ENCODE measurements around the gene DEPP1. TPM values are rescaled to one million over a fixed set of nuclear protein-coding genes. Genes with fewer than 3 reads are reported as not detected.
A peak's percentile ranks its signal among the peaks of the same experiment; 100 is the strongest.

DEPP1 gene
- total RNA-seq, 1 experiment from 2014 or later = 44.2 TPM

DNA sequence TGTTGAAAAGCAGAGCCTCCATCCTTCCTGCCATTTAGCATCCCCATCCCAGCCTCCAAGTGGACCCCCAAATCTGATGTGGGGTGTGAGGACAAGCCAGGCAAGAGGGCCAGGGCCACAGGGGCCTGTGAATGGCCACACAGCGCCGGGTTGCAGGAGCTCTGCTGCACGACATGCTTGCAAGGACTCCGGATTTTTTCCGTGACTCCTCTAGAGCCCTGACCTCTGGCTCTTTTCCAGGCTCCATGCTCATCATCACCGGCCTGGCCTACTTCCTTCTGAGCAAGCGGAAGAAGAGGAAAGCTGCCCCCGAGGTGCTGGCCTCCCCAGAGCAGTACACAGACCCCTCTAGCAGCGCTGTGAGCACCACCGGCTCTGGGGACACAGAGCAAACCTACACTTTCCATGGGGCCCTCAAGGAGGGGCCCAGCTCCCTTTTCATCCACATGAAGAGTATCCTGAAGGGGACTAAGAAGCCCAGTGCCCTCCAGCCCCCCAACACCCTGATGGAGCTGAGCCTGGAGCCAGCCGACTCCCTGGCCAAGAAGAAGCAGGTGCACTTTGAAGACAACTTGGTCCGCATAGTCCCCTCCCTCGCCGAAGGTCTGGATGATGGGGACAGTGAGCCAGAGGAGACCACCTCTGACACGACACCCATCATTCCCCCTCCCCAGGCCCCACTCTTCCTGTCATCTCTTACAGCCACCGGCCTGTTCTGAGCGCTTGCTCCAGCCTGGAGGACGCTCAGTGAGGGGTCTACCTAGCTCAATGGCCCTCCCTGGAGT is 44.0 kb downstream of the DEPP1 start:
- DNase-seq (ENCODE audit: low spot score) = no peak

DNA sequence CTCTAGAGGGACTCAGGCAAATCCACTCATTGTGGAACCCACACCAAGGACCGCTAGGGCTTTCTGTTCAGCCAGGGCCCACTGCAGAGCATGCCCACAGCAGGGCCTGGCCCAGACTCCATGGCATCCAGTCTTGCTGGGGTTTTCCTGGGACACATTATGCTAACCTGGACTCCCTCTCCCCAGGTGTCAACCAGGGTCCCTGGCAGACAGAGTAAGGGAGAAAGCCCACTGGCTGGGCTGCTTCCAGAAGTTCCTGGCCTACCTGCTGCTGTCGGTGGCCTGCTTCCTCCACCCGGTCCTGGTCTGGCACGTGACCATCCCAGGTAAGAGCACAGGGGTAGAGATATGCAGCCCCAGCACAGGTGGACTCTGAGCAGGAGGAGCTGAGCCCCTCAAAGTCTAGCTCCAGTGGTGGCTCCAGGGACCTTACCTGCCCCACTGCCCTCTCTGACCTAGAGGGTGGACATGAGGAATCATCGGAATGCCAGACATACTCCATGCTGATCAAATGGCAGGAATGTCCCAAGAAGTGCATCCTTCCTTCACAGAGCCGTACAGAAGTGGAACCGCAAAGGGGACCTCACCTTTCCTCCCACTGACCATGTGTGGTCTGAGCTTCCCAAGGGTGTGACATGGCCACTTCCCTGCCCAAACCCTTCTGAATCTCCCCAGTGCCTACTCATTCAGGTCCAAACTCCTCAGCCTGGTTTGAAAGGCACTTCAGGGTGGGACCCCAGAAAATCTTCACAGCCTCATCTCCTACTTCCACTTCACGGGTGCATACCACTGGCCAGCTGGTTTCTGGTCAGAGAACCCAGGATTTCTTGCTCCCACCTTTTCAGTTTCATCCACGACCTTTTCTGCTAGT is 44.9 kb downstream of the DEPP1 start:
- DNase-seq (ENCODE audit: low spot score) = no peak

DNA sequence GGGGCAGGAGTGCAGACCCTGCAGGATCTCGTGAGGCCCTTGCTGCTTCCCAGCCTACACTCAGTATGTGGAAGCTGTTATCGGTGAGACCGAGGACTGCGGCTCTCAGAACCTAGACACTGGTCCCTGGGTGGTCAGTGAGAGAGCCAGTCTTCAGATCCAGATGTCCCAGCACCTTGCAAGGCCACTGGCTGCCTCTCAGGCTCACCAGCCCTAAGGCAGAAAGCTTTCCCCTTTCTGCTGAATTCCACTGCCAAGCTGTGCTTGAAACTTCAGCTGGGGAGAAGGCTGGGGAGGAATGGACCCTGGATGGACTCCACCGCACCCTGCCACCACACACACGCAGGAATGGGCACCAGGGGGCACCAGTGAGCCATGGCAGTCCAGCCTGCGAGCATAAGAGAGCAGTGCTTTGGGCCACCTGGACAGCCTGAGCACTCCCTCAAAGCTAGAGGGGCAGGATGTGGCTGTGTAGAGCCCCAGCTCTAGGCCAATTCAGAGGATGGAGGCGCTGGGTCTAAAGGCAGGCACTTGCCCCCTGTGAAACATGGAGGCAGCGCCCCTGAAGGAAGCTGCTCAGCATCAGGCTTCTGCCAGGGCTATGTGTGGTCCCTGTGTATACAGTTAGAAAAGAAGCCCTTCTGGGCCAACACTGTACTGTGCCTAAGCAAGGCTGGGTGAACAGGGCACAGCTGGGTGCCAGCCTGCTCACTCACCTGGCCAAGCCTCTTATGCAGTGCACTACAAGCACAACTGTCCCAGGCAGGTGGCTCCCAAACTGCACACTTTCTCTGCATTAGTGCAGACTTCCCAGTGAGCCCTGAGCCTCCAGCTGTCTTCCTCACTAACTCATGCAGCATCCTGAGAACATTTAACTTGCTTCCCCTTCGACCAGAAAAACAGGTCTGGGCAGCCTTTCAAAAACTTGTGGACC is 45.8 kb downstream of the DEPP1 start:
- DNase-seq (ENCODE audit: low spot score) = peak; percentile 73

DNA sequence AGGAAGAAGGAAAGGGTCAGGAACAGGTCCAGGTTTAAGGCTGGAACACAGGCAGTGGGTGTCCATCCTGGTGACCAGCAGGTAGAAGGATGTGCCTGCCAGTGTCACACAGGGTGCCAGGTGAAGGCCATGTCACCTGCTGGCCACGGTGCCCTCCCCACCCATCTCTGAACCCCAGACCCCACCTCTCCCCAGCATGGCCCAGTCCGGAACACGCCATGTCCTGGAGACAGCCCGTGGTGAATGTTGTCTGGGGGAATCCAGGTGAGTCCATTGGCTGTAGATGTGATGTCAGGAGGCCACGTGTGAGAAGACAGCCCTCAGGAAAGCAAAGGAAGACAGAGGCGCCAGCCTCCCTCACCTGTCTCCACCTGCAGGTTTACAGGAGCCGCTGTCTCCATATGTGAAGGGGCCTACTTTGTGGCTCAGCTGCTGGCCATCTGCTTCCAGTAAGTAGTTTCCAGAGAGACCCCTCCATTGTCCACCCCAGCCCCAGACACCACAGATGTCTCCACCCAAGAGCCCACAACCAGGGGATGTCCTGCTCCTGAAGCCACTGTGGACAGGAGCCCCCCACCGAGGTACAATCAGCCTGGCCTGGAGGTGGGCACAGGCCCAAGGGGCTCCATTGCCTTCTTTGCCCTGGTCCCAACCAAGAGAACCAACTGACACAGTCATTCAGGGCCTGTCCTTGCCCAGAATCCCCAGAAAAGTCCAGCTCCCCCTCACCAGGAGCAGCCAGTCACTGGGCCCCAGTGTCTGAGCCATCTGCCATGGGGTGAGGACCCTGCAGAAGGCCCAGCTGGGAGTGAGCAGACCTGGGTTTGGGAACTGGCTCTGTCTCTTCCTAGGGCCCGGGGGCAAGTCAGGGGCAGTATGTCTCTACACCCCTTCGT is 46.7 kb downstream of the DEPP1 start:
- DNase-seq (ENCODE audit: low spot score) = no peak

DNA sequence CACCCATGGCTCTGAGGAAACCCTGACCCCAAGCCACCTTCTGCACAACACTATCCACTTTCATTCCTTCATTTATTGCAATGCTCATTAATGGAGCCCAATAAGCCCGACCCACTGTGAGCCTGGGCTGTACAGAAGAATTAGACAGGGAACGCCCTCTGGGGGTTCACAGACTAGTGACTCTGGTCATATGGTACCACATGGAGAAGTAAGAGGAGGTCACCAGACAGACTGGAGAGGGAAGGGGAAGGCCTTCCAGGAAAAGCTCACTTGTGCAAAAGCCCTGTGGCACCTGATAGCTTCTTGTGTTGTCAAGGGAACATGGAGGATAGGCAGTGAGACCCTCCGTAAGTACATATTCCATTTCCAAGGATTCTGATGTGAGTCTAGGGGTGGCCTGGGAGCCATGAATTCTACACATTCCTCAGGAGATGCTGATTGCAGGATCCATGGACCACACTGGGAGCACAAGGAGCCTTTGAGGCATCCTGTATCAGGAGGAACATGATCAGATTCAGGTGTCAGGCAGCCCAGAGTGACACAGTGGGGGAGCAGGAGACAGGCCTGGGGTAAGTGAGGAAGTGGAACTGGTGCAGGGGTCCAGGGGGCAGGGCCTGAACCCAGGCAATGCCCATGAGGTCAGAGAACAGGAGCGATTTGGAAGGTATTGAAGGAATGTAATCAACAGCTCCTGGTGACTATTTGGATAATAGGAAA is 47.5 kb downstream of the DEPP1 start:
- DNase-seq (ENCODE audit: low spot score) = no peak

DNA sequence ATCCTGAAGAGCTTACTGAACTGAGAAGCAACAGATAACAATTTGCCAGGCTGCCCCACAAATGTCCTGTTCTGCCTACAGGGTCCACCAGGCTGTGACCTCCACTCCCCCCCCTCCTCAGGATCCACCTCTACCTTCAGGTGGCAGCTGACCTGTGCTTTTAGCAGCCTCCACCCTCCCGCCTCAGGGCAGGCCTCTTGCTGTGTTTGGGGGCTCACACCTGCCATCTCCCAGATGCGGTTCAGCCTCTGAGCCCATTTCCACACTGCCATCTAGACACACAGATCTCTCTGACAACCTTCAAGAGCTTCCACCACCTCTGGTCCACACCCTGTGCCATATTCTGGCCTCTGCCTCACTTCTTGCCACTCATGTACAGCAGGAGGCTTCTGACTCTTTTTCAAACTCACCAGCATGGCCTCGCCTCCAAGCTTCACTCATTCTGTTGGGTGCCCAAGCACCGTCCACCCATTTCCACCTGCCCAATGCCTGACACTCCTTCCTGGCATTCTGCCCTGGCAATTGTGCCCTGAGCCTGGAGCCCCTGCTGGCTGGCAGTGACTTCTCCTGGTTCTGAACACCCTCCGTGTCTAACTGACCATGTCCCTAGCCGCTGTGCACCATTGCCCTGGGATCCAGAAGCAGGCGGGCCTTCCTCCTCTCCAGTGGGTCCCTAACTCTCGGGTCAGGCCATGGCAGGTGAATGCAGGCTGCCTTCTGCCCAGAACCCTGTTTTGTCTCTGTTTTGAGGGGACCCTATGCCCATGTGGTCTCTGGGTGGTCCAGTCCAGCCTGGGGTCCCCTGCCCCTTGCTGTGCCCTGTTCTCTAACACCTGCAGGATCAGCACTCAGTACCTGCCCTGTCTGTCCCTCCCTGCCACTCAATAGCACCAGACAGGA is 49.0 kb downstream of the DEPP1 start:
- no peak for DNase-seq (ENCODE audit: low spot score)

DNA sequence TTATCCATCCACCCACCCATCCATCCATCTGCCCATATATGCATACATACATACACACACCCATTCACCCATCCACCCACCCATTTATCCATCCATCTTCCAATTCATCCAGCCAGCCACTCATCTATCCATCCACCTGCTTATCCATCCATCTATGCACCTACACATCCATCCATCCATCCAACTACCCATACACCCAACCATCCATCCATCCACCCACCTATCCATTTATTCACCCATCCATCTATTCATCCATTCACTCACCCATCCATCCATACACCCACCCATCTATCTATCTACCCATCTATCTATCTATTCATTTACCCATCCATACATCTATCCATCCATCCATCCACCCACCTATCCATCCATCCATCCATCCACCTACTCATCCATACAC is 50.1 kb downstream of the DEPP1 start:
- DNase-seq (ENCODE audit: low spot score) = no peak

DNA sequence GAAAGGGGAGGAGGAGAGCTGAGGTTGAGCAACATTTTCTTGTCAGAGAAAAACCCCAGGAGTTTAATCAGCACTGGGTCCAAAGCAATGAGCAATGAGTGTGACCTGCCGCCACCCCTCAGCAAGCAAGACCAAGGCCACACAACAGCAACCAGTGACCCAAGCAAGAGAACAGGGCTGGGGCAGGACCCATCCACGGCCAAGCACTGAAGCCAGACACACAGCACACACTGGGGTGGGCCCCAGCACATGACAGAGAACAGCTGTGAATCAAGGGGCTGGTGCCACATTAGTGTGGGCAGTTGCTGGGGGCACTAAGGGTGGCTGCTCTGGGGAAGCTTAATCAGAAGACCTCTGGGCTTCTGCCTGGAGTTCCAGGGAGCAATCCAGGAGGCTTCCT is 51.3 kb downstream of the DEPP1 start:
- no peak for DNase-seq (ENCODE audit: low spot score)

DNA sequence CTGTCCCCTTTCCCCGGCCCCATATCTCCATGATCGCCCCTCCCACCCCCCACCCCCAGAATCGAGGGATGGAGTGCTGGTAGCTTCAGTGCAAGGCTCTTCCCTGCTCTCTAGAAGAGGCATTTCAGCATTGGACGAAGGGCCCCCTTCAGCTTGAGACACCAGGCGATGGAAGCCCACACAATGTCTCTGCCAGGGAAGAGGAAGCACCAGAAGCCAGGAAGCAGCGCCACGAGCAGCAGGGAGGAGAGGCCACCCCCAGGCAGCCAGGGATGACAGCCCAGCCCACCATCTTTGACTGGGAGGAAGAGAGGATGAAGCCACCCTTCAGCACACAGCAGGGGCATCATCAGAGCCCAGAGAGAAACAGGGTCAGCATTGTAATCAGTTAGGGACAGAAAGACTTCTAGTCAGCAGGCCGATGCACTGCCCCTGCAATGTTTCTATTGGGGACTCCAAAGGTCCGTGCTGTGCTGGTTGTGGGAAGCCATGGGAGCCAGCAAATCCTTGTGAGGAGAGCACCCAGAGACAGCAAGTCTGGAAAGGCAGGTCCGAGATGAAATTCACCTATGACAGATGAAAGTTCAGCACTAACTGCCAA is 51.8 kb downstream of the DEPP1 start:
- no peak for DNase-seq (ENCODE audit: low spot score)

Other genes starting within 250 kb of the DEPP1 start
- gene TMEM72, start 67.5 kb downstream of the DEPP1 start, total RNA-seq (2014; rRNA removed; shearing (Covaris generic)) = not detected in 2 replicates
- gene RASSF4, start 19.0 kb downstream of the DEPP1 start, total RNA-seq (2014; rRNA removed; shearing (Covaris generic)) = 7.6 and 7.8 TPM in 2 replicates
- gene ZNF22, start 22.1 kb upstream of the DEPP1 start, total RNA-seq (2014; rRNA removed; shearing (Covaris generic)) = 18.0 and 18.4 TPM in 2 replicates